Activated naive CD4-positive, alpha-beta T cell treated with anti-CD3 and anti-CD28 coated beads, Interleukin-2, amount 50 U/mL, for 16 hours (primary cell): ENCODE data around the gene BCORL1.

Experiments used
- DNase-seq: peaks from one replicate; pipeline ENCODE4 v3.0.0-alpha.2; 2020

The BCORL1 gene, protein sequence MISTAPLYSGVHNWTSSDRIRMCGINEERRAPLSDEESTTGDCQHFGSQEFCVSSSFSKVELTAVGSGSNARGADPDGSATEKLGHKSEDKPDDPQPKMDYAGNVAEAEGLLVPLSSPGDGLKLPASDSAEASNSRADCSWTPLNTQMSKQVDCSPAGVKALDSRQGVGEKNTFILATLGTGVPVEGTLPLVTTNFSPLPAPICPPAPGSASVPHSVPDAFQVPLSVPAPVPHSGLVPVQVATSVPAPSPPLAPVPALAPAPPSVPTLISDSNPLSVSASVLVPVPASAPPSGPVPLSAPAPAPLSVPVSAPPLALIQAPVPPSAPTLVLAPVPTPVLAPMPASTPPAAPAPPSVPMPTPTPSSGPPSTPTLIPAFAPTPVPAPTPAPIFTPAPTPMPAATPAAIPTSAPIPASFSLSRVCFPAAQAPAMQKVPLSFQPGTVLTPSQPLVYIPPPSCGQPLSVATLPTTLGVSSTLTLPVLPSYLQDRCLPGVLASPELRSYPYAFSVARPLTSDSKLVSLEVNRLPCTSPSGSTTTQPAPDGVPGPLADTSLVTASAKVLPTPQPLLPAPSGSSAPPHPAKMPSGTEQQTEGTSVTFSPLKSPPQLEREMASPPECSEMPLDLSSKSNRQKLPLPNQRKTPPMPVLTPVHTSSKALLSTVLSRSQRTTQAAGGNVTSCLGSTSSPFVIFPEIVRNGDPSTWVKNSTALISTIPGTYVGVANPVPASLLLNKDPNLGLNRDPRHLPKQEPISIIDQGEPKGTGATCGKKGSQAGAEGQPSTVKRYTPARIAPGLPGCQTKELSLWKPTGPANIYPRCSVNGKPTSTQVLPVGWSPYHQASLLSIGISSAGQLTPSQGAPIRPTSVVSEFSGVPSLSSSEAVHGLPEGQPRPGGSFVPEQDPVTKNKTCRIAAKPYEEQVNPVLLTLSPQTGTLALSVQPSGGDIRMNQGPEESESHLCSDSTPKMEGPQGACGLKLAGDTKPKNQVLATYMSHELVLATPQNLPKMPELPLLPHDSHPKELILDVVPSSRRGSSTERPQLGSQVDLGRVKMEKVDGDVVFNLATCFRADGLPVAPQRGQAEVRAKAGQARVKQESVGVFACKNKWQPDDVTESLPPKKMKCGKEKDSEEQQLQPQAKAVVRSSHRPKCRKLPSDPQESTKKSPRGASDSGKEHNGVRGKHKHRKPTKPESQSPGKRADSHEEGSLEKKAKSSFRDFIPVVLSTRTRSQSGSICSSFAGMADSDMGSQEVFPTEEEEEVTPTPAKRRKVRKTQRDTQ (N-terminal part only)

GRCh38 chrX:129982300-129983251, at the start of gene BCORL1:
Gene BCORL1 (plus strand): TSS chrX:129982635. CDS start chrX:130005232, 22,597 bp downstream.
- DNase-seq = peak; percentile 87

GRCh38 chrX:129932821-129933321, 49.6 kb upstream of the BCORL1 start:
- DNase-seq = no peak

DNA sequence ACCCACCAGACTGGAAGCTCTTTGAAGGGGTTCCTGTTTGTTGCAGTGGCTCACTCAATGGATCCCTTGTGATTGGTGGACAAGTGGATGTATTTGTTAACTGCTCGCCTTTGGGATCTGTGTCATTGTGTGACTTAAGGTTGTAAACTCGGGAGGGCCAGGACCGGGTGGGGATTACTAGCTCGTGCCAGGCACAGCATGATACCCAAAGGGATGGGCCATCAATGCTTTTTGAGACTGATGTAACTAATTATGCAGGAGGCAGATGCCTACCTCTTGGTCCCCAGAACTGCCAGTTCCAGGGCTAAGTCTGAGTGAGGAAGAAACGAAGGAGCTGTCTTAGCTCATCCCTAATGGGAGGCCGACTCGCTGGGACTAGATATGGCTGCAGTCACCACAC, 48.7 kb upstream of the BCORL1 start:
- DNase-seq = no peak

GRCh38 chrX:129934461-129934860, 48.0 kb upstream of the BCORL1 start:
- DNase-seq = no peak

DNA sequence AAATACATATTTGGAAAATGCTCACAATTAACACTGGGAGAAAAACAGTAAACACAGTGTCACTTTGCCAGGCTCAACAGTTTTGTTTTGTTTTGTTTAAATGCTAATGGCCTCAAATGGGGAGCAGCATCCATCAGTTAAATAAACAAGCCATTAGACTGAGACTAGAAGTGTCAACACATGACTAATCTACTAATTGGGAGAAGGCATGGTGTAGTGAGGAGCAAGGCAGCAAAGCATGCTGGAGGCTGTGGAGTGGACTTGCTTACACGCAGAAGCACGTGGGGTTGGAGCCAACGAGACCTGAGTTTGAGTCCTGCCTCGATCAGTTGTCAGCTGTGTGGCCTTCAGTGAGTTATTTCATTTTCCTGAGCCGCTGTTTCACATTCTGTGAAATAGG, 47.5 kb upstream of the BCORL1 start:
- DNase-seq = no peak

DNA sequence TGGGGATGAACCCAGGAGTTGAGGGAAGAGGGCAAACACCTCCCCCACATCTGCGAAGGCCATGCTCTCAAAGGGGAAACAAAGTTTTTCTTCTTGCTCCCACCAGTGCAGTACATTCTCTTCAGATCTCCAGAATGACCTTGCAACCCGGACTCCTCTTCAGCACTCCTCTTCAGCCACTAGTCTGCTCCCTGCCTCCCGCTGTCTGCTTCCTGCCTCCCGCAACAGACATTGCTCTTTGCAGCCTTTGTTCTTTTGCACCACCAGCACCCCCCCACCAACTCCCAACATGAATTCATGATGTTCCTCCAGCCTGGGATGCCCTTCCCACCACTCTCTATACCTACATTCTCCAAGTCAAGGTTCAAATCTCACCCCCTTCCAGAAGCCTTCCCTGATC, 44.4 kb upstream of the BCORL1 start:
- DNase-seq = no peak

- no peak for DNase-seq
Measured at GRCh38 chrX:129939986-129940385, 42.4 kb upstream of the BCORL1 start.

GRCh38 chrX:129940721-129941120, 41.7 kb upstream of the BCORL1 start:
- DNase-seq = no peak

DNA sequence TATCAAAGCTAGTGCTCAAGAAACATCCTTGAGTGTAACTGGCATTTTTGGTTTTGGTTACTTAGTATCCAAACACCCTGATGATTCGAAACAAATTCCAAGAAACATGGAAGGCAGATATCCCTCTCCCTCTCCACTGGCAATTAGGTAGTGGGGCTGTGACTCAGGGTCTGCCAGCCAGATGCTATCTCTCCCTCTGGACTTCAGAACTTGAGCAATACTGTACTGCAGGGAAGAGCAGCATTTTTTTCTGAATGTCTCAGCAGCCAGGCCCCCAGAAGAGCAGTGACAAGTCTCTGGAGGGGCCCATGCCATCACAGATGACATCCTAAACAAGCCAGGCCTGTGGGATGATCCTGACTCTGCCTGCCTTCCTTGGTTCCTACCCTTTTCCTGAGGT, 37.3 kb upstream of the BCORL1 start:
- no peak for DNase-seq

DNA sequence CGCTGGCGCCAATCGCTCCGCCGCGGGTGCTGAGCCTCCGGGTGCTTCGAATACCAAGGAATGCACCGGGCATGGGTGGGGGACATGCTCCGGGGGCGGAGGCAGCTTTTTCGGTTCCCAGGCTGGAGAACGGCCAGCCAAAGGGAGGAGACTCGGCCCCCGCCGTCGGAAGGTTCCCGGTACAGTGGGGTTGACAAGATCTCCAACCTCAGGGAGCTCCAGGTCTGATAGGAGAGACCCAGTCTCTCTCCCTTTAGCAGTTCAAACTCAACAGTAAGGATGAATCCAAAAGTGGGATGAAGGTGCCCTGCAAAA, 29.1 kb upstream of the BCORL1 start:
- DNase-seq = no peak

DNA sequence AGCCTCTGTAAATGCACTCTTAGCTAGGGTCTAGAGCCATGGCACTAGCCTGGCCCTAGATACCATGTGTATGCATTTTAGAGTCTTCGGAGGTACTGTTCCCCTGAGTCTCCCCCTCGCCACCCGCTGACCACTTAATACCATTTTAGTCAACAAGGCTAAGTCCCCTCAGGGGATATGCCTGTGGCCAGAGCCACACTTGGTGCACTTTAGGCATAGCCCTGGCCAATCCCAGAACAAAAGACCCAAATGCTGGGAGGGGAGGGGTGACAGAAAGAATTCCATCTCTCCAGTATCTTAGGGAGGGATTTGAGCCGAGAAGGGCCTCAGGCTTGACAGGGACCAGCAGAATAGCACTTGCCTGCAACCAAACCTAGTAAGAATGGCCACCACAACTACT, 28.6 kb upstream of the BCORL1 start:
- DNase-seq = no peak

DNA sequence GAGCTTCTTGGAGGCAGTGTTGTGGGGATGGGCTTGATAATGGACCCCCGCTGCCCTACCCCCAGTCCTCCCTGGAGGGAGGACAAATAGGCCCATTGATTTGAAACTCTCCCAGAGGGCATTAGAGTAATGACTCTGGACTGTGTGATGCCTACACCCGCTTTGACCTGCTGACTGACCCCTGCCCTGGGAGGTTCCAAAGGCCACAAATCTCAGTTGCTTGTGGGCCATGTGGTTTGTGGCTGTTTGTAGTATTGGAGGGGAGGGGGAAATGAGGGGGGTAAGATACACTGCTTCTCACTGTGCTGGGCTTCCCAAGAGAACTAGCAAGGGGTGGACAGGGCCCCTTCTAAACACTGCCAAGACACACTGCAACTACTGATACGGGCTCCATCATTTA, 27.6 kb upstream of the BCORL1 start:
- DNase-seq = no peak

DNA sequence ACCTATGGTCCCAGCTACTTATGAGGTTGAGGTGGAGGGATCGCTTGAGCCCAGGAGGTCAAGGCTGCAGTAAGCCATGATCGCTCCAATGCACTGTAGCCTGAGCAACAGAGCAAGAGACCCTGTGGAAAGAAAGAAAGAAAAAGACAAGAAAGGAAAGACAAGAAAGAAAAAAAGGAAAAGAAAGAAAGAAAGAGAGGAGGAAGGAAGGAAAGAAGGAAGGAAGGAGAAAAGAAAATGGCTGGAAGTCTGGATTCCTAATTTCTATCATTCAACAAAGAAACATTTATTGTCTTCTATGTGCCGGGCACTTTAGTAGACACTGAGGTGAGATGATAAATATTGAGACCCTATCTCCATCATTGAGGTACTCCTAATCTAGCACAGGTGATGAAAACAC, 26.8 kb upstream of the BCORL1 start:
- no peak for DNase-seq

- no peak for DNase-seq
Measured at GRCh38 chrX:129956145-129956544, 26.3 kb upstream of the BCORL1 start.

- no peak for DNase-seq
Measured at GRCh38 chrX:129956765-129957164, 25.7 kb upstream of the BCORL1 start.

- DNase-seq = peak; percentile 38
Measured at GRCh38 chrX:129957241-129958082, 25.0 kb upstream of the BCORL1 start.

GRCh38 chrX:129958083-129958465, 24.4 kb upstream of the BCORL1 start:
- DNase-seq = no peak

DNA sequence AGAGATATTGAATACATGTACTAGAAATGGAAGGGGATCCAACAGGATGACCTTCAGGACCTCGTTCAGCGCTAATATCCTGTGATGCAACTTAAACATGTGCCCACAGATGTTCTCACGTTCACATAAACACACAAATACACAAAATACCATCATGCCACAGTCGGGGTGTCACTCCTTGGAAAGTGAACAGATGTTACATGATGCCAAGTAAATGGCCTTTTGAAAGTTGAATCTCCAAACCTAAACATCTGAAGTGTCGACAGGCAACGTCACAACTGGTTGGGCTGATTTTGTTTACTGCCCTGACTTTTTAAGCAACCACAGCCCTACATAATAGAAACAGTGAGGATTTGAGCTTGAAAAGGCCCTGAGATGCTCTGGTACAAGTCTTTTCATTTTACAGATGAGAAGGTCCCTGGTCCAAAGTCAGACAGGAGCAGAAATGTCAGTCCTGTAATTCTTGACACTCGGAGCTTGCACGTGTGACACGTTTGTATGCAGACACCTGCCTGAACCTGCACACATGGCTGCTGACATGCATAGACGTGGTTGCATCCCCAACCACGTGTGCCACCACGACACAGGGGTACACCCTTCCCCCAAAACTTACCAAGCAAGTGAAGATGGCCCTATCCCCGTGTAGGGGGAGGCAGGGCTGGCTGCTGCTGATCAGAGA, 23.5 kb upstream of the BCORL1 start:
- DNase-seq = no peak

DNA sequence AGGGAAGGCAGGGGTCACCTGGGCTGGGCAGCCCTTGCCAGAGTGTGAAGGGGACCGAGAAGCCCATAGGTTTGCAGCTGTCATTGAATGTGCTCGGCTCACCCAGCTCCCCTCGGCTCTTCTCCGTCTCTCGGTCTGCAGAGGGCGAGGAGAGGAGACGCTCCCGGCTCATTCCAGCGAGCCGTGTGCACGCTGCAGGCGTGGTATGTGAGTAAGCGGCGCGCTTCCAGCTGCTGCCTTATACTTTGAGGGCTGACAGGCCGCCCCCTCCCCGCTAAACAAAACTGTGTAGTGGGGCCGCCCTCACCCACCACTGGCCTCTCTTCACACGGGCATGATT, 23.0 kb upstream of the BCORL1 start:
- DNase-seq = no peak
